Testis (tissue), 3 donors: Measurements from ENCODE around the gene TSNAX. TPM values are rescaled to one million over a fixed set of nuclear protein-coding genes. Genes with fewer than 3 reads are reported as not detected.

Experiments
- DNase-seq: peaks from one replicate; pipeline ENCODE4 v3.0.0-alpha.2; 2019
- H3K27ac ChIP-seq, 2 donors: fragments of 200-600 bp; sonication (generic); one replicate each; pipeline ENCODE4 v1.5.1; 2019
- H3K27me3 ChIP-seq: fragments of 200-600 bp; sonication (generic); one replicate; pipeline ENCODE4 v1.5.1; 2019
- H3K36me3 ChIP-seq: fragments of 200-600 bp; sonication (generic); one replicate; pipeline ENCODE4 v1.5.1; 2017; ENCODE audit warnings: low read depth; ENCODE audit errors: missing control alignments
- H3K4me1 ChIP-seq: fragments of 200-600 bp; sonication (generic); one replicate; pipeline ENCODE4 v1.5.1; 2019
- H3K4me3 ChIP-seq, 2 donors: fragments of 200-600 bp; sonication (generic); one replicate each; pipeline ENCODE4 v1.5.1; 2017 to 2019
- H3K9me3 ChIP-seq: fragments of 200-600 bp; sonication (generic); one replicate; pipeline ENCODE4 v1.5.1; 2017
- CTCF ChIP-seq, 3 experiments: fragments of 450-650 bp in 2 of 3; fragments of 200-600 bp in 1 of 3; sonication (generic) in 1 of 3; IDR thresholded peaks; one replicate each; pipeline ENCODE4 v1.5.1; 2016 to 2019; ENCODE audit warnings: antibody characterized with exemption in 3 of 3, mild to moderate bottlenecking in 2 of 3, moderate library complexity in 1 of 3
- POLR2A ChIP-seq: fragments of 450-650 bp; IDR thresholded peaks from one replicate; pipeline ENCODE4 v1.6.1; 2017; ENCODE audit warnings: antibody characterized with exemption, mild to moderate bottlenecking, moderate library complexity
- WGBS, 2 donors: methylation state at CpG; one replicate each; pipeline ENCODE4 v1.1.5; 2018; 5-methylcytosine and 5-hydroxymethylcytosine counted together
- intact Hi-C: fragments of 100-400 bp; cut with DNase I; formaldehyde crosslinking; loops from one replicate; pipeline ENCODE4 v1.15.1; 2023; ENCODE audit warnings: low total_unique reads
- polyA plus RNA-seq: library from polyadenylated mRNA; stranded (reverse); fragments of 350-450 nt; fragmentation: Illumina TruSeq; extraction: RNeasy Lipid Tissue Mini Kit (QIAGEN cat#74804); gene quantifications from one replicate; pipeline ENCODE4 v1.2.3, GENCODE V29; 2014; ENCODE audit warnings: low read depth, low replicate concordance; ENCODE audit not compliant: insufficient read depth
- total RNA-seq, 2 donors: library from RNA; depleted of rRNA; stranded (reverse); fragments of >200 nt; gene quantifications; one replicate each; pipeline ENCODE4 v1.2.3, GENCODE V29; 2016

Gene TSNAX
- total and polyA plus RNA-seq, 3 donors from 2014 or later, result 31.8 to 38.6 (median 37.0) TPM

GRCh38 chr1:231515748-231516147 is 12.7 kb upstream of the TSNAX start:
- Histone ChIP-seq H3K4me3 (no peak overlapping the region), H3K36me3 (no peaks in the 10 kb centered on the region), H3K9me3 (no peaks in the 10 kb centered on the region), H3K27me3 (no peaks in the 10 kb centered on the region), H3K27ac (no peak overlapping the region), H3K4me1 (no peaks in the 10 kb centered on the region)
- intact Hi-C loops, result no loop called here
- no peak for DNase-seq
- 76 to 90% methylated on average over 2 of the region's 2 CpGs for WGBS, 2 donors
- TF ChIP-seq POLR2A (no peak), CTCF (IDR thresholded peaks at IDR 0.05) (no peak)

GRCh38 chr1:231517076-231517475 is 11.4 kb upstream of the TSNAX start:
- 44 to 47% methylated on average over 3 of the region's 3 CpGs for WGBS, 2 donors

GRCh38 chr1:231518485-231519034 is 9.9 kb upstream of the TSNAX start:
- H3K36me3 ChIP-seq, result no peaks in the 10 kb centered on the region
- H3K4me3 ChIP-seq, result no peak overlapping the region
- DNase-seq, result no peak
- no peaks in the 10 kb centered on the region for H3K4me1 ChIP-seq
- H3K27me3 ChIP-seq, result no peaks in the 10 kb centered on the region
- TF ChIP-seq CTCF (IDR thresholded peaks at IDR 0.05) (no peak), POLR2A (no peak)
- no peak overlapping the region for H3K27ac ChIP-seq
- no peaks in the 10 kb centered on the region for H3K9me3 ChIP-seq
- WGBS, 2 donors, result 42 to 71% methylated on average over 5 of the region's 5 CpGs
- intact Hi-C loops, result no loop called here

More at GRCh38 chr1:231517076-231517475, 11.4 kb upstream of the TSNAX start:
- no peak for TF ChIP-seq CTCF (IDR thresholded peaks at IDR 0.05)
- TF ChIP-seq POLR2A, result no peak
- H3K4me1 ChIP-seq, result no peaks in the 10 kb centered on the region
- no peaks in the 10 kb centered on the region for H3K36me3 ChIP-seq
- H3K27me3 ChIP-seq, result no peaks in the 10 kb centered on the region
- H3K4me3 ChIP-seq, result no peak overlapping the region
- no peak for DNase-seq
- intact Hi-C loops, result no loop called here
- H3K9me3 ChIP-seq, result no peaks in the 10 kb centered on the region
- H3K27ac ChIP-seq, result no peak overlapping the region

GRCh38 chr1:231519166-231519565 is 9.3 kb upstream of the TSNAX start:
- WGBS, 2 donors, result 69 to 83% methylated on average over 2 of the region's 2 CpGs
- no peak for DNase-seq
- no peaks in the 10 kb centered on the region for H3K4me1 ChIP-seq
- H3K36me3 ChIP-seq, result no peaks in the 10 kb centered on the region
- H3K27ac ChIP-seq, result no peak overlapping the region
- no peak overlapping the region for H3K4me3 ChIP-seq
- TF ChIP-seq CTCF (IDR thresholded peaks at IDR 0.05) (no peak), POLR2A (no peak)
- no peaks in the 10 kb centered on the region for H3K9me3 ChIP-seq
- no peaks in the 10 kb centered on the region for H3K27me3 ChIP-seq
- intact Hi-C loops, result no loop called here

- Histone ChIP-seq H3K27ac (no peak overlapping the region), H3K4me1 (no peaks in the 10 kb centered on the region), H3K36me3 (no peaks in the 10 kb centered on the region), H3K4me3 (no peak overlapping the region), H3K9me3 (no peaks in the 10 kb centered on the region), H3K27me3 (no peaks in the 10 kb centered on the region)
- intact Hi-C loops, result no loop called here
- WGBS, 2 donors, result 74 to 96% methylated on average over 1 of the region's 1 CpG
- TF ChIP-seq POLR2A (no peak), CTCF (IDR thresholded peaks at IDR 0.05) (no peak)
- no peak for DNase-seq
These were observed 6.4 kb upstream of the TSNAX start for GRCh38 chr1:231522038-231522437.
